Heart left ventricle (tissue), 13 donors: ENCODE results near the gene S100A16.

Experiments
- POLR2A ChIP-seq, 2 donors: fragments of 450-650 bp; IDR thresholded peaks; one replicate each; pipeline ENCODE4 v1.6.1; 2017; ENCODE audit warnings: antibody characterized with exemption in 2 of 2, mild to moderate bottlenecking in 2 of 2, moderate library complexity in 2 of 2
- TF ChIP-seq, protein P1 (sequence below), 12 donors: fragments of 200-600 bp; sonication (generic) in 4 of 12; IDR thresholded peaks; one replicate each; pipeline versions ENCODE4 v1.5.0 to v1.8.0; 2018 to 2022; ENCODE audit warnings: antibody characterized with exemption in 12 of 12, mild to moderate bottlenecking in 5 of 12
- donor health status: ischemic (EF 13 %, LVEDD 7.1; RV severe dilation, severe dysfunction).
- donor health status: DM: no; HTN: yes; CAD: no.
- donor health status: DM: no; HTN: no; CAD: no.
- donor health status: ischemic (EF 25% LVEDD 6.9; RV normal size, moderate dysfunction).
- donor health status: ischemic (EF 25% LVEDD 5.7; RV mildly dilated, moderate dysfunction).
- donor health status: ischemic (EF 35%, LVEDD 5.7; RV mildly dilated, moderate dysfunction).
- donor health status: nonischemic (EF 11% LVEDD 7.7; RV severe dilation, severe dysfunction).
- donor health status: DM: yes; HTN: yes; CAD: no.
- donor health status: PGD.
- donor health status: ischemic (EF 29% LVEDD 5.4; RV normal size, mild dysfunction).
- donor health status: nonischemic (EF 23%, LVEDD 6.1; RV moderate dilation, normal function).

- TF ChIP-seq, protein P1, sequence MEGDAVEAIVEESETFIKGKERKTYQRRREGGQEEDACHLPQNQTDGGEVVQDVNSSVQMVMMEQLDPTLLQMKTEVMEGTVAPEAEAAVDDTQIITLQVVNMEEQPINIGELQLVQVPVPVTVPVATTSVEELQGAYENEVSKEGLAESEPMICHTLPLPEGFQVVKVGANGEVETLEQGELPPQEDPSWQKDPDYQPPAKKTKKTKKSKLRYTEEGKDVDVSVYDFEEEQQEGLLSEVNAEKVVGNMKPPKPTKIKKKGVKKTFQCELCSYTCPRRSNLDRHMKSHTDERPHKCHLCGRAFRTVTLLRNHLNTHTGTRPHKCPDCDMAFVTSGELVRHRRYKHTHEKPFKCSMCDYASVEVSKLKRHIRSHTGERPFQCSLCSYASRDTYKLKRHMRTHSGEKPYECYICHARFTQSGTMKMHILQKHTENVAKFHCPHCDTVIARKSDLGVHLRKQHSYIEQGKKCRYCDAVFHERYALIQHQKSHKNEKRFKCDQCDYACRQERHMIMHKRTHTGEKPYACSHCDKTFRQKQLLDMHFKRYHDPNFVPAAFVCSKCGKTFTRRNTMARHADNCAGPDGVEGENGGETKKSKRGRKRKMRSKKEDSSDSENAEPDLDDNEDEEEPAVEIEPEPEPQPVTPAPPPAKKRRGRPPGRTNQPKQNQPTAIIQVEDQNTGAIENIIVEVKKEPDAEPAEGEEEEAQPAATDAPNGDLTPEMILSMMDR (IDR thresholded peaks at IDR 0.05): no peak
- TF ChIP-seq POLR2A (IDR thresholded peaks at IDR 0.05): no peak
Observed at GRCh38 chr1:153599847-153600246, 13.1 kb downstream of the S100A16 start.
